ENCODE measurements around the gene C2.

- no peak for TF ChIP-seq EZH2phosphoT487 (IDR thresholded peaks at IDR 0.05; ENCODE audit: insufficient read depth, low read depth)
- no peak for TF ChIP-seq EZH2 (IDR thresholded peaks at IDR 0.05; ENCODE audit: insufficient read depth, poor library complexity, severe bottlenecking)
These were observed 31.0 kb upstream of the C2 start for GRCh38 chr6:31896493-31896855.
